Measurements from ENCODE around the gene ARSA.

DNA sequence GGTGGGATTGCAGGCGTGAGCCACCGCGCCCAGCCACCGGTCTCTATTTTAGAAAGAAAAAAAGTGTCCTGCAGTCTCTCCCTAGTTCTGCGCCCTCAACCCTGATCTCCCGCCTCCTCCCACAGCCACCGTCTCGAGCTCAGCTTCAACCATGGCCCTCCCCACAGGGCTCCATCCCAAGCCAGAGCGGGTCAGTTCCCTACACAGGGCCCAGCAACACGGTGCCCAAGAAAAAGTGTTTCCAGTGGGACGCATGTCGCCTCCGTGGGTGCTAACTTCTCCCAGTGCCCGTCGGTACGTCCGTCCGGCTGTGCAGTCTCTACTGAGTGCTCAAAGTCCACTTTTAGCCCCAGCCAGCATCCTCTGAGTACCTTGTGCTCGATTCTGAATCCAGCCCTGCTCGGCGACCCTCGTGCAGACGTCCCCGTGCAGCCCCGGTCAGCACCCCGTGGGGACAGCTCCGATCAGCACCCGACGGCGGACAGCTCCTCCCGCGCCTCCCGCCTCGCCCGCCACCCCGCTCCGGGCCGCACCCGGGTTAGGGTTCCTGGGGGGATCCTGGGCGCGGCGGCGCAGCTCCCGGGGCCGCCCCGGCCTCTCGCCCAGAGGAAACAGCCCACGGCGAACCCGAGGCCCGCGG is 28.0 kb downstream of the ARSA start:
- peak; percentile 98 for TF ChIP-seq ZNF616 (CRISPR knock-in tag; IDR thresholded peaks at IDR 0.05; ENCODE audit: low read depth)
- TF ChIP-seq RBAK (CRISPR knock-in tag; IDR thresholded peaks at IDR 0.05): peak; percentile 85
- TF ChIP-seq NPAS2 (CRISPR knock-in tag; IDR thresholded peaks at IDR 0.05; ENCODE audit: borderline replicate concordance): no peak; the same call in 1 of the 2 replicates
- no peak for TF ChIP-seq BHLHE40 (IDR thresholded peaks at IDR 0.05; ENCODE audit: low read length)
- no peak for TF ChIP-seq CHD4 (IDR thresholded peaks at IDR 0.05; ENCODE audit: borderline replicate concordance, low read length)
- TF ChIP-seq, protein P1, sequence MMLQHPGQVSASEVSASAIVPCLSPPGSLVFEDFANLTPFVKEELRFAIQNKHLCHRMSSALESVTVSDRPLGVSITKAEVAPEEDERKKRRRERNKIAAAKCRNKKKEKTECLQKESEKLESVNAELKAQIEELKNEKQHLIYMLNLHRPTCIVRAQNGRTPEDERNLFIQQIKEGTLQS (CRISPR knock-in tag; IDR thresholded peaks at IDR 0.05): peak; percentile 95
- TF ChIP-seq MAFF (IDR thresholded peaks at IDR 0.05; ENCODE audit: low read depth, low read length): no peak
- TF ChIP-seq, protein P2, sequence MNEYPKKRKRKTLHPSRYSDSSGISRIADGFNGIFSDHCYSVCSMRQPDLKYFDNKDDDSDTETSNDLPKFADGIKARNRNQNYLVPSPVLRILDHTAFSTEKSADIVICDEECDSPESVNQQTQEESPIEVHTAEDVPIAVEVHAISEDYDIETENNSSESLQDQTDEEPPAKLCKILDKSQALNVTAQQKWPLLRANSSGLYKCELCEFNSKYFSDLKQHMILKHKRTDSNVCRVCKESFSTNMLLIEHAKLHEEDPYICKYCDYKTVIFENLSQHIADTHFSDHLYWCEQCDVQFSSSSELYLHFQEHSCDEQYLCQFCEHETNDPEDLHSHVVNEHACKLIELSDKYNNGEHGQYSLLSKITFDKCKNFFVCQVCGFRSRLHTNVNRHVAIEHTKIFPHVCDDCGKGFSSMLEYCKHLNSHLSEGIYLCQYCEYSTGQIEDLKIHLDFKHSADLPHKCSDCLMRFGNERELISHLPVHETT (CRISPR knock-in tag; conservative IDR thresholded peaks at IDR 0.05): peak; percentile 97
- TF ChIP-seq, protein P3, sequence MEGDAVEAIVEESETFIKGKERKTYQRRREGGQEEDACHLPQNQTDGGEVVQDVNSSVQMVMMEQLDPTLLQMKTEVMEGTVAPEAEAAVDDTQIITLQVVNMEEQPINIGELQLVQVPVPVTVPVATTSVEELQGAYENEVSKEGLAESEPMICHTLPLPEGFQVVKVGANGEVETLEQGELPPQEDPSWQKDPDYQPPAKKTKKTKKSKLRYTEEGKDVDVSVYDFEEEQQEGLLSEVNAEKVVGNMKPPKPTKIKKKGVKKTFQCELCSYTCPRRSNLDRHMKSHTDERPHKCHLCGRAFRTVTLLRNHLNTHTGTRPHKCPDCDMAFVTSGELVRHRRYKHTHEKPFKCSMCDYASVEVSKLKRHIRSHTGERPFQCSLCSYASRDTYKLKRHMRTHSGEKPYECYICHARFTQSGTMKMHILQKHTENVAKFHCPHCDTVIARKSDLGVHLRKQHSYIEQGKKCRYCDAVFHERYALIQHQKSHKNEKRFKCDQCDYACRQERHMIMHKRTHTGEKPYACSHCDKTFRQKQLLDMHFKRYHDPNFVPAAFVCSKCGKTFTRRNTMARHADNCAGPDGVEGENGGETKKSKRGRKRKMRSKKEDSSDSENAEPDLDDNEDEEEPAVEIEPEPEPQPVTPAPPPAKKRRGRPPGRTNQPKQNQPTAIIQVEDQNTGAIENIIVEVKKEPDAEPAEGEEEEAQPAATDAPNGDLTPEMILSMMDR (CRISPR knock-in tag; IDR thresholded peaks at IDR 0.05): 0 out of 2 replicates have a peak, but pooled peaks have one; percentile 12
- TF ChIP-seq FOSL1 (CRISPR knock-in tag; IDR thresholded peaks at IDR 0.05; ENCODE audit: borderline replicate concordance): peak; percentile 85
- TF ChIP-seq RFX5 (IDR thresholded peaks at IDR 0.05; ENCODE audit: low read depth, low read length): no peak
- TF ChIP-seq ZNF24 (IDR thresholded peaks at IDR 0.05): no peak
- TF ChIP-seq ZFP37 (CRISPR knock-in tag; IDR thresholded peaks at IDR 0.05; ENCODE audit: borderline replicate concordance): peak; percentile 100

Data from HepG2 (cell line).